ENCODE measurements around the gene VMP1.
A peak's percentile ranks its signal among the peaks of the same experiment; 100 is the strongest.
"Not testable (repeated sequence)": the region's sequence is repeated elsewhere in the genome, so short reads cannot be mapped to it uniquely, and the experiment has no call there.

VMP1 gene

DNA sequence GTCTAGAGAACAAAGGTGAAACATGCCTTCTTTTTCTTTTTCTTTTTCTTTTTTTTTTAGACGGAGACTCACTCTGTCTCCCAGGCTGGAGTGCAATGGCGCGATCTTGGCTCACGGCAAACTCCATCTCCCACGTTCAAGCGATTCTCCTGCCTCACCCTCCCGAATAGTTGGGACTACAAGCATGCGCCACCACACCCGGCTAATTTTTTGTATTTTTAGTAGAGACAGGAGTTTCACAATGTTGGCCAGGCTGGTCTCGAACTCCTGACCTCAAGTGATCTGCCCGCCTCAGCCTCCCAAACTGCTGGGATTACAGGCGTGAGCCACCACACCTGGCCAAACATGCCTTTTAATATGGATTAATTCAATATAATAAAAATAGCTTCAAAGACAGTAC, 47.6 kb downstream of the VMP1 start:
- DNase-seq (ENCODE audit: low read depth) = not testable (repeated sequence)

DNA sequence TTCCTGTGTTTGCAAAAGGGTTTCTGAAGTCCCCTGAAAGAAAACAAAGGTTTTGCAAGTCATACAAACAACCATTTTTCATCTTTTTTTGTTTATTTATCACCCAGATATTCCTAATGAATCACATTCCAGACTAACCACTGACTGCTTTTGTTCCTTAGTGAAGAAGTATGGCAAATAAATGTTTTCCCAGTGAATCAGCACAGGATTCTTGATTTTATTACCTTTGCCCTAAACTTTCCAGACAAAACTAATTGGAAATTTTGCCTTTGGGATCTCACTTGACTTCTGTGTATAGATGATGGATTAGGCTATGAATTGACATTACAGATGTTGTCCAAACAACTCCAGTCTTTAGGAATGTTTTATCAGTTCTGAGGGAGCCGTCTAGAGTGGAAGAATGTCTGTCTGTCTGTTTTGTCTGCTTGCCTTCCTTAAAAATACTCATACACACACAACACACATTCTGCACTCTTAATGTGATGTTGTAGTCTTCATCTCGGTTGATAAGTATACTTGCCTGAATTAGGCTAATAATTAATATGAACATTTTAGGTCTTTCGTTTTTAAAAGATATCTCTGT, 48.9 kb downstream of the VMP1 start:
- peak; percentile 74 for DNase-seq (ENCODE audit: low read depth)

DNA sequence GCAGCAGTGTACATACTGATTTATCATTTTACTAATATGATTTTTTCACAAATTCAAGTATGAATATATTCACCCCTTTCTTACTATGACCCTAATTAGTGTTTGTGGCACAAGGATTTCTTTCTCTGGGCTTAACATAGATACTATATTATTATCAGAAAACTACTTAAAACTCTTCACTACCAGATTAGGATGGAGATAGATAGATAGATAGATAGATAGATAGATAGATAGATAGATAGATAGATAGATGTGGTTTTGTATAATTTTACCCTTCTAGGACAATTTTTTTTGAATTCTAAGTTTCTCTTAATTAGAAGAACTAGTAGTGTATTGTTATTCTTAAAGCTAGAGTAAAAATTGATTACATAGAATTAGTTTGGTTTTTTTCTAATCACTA, 49.6 kb downstream of the VMP1 start:
- no peak for DNase-seq (ENCODE audit: low read depth)

DNA sequence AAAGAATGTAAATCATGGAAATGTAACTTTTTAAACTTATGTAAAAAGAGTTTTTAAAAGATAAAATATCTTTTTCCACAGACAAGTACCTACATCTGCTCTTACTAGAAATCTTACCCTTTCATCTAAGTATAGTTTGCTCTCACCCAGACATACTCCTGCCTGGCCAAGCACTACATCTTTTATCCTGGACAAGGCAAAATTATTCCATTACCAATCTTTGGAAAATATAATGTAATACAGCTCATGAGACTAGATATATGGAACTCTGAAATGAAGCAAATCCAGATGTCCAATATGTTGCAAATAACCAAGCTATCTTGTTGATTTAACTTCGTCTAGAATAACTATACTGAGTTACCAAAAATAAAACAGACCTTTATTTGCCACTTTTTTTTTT, 50.0 kb downstream of the VMP1 start:
- peak; percentile 30 for DNase-seq (ENCODE audit: low read depth)

DNA sequence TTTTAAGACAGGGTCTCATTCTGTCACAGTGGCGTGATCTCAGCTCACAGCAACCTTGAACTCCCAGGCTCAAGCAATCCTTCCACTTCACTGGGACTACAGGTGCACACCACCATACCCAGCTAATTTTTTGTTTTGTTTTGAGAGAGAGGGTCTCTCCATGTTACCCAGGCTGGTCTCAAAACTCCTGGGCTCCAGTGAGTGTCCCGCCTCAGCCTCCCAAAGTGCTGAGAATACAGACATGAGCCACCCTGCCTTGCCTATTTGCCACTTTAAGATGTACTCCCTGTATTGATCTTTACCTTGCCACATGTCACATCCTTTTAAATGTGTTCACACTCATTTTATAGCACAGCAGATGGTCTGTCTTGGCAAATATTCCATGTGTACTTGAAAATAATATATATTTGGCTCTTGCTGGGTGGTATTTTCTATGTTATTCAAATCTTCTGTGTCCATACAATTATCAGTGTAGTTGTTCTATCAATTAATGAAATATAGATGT, 50.5 kb downstream of the VMP1 start:
- no peak for DNase-seq (ENCODE audit: low read depth)

DNA sequence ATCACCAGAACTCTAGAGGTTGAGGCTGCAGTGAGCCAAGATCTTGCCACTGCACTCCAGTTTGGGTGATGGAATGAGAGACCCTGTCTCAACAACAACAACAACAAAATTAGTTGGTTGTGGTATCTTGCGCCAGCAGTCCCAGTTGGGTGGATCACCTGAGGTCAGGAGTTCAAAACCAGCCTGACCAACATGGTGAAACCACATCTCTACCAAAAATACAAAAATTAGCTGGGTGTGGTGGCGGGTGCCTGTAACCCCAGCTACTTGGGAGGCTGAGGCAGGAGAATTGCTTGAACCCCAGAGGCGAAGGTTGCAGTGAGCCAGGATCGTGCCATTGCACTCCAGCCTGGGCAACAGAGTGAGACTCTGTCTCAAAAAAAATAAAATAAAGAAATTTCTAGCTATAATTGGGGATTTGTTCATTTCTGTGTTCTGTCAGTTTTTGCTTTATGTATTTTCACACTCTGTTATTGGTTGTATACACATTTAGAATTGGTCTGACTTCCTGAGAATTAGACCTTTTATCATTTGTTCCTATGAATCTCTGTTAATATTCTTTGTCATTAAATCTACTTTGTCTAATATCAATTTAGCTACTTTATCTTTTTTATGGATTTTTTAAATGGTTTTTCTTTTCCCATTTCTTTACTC, 51.7 kb downstream of the VMP1 start:
- DNase-seq (ENCODE audit: low read depth) = not testable (repeated sequence)

DNA sequence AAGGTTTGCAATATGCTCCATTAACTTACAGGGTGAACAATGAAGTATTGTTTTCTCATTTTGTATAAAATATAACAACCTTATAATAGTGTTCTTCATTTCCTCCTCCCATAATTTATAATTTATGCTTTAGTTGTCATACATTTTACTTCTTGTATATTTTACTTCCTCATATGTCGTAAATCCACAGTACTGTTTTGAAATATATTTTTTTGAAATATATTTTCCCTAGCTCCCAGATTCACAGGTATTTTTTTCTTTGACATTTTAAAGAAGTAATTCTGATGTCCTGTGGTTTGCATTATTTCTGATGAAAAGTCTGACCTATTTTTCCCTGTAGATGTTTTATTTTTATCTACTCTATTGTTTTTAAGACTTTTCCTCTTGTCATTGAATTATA, 52.7 kb downstream of the VMP1 start:
- no peak for DNase-seq (ENCODE audit: low read depth)

DNA sequence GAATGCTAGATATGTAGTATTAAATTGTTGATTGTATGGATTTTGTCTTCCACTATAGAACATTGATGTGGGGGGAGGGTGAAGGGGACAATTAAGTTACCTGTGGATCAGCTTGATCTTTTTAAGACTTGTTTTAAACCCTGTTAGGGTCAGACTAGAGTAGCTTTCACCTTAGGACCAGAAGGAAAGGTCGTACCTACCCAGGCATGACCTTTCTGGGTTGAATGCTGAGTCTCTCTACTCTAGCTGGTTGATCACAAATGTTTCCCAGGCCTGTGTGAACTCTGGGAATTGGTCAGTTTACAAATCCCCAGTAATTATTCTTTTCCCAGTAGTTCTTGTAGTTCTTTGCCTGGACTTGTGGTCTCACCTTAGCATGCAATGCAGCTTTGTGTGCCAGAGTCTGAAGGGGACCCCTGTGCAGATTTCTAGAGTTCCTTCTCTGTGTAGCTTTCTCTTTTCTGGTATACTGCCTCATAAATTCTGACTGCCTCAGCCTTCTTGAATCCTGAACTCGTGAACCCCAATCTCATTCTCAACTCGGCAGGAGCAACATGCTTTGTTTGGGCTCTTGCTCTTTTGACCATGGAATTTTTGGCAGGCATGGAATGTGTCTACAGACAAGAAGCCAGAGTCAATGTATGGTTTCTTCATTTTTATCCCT, 54.1 kb downstream of the VMP1 start:
- DNase-seq (ENCODE audit: low read depth) = peak; percentile 60

DNA sequence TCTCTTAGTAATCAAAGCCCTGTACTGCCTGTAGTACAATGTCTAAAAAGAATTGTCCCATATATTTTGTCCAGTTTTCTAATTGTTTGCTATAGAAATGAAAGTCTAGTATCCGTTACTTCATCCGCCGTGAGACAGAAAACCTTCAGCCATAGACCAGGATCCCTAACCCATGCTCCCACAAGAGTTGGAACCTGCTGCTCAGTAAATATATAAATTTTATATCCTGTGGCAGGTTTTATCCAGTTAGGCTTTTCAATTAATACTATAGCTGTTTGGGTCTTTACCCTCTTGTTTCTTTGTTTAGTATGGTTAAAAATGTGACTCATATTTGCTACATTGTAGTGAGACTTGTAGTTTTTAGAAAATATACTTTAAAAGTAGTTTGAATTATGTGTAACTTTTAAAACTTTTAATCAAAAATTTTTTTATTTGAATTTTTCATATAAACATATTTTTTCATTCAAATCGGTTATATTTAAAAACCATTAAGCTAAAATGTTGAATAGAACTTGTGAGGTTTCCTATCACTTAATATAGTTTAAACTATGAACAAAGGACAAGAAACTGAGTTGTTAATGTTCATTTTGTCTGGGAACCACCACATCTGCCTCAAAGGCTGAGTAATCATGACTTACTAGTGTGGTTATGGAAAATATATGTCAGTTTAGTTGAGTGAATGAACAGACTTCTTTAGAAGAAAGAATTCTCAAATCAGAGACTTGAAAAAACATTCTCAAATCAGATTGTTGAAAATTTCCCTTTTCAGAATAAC, 54.8 kb downstream of the VMP1 start:
- DNase-seq (ENCODE audit: low read depth) = peak; percentile 43

DNA sequence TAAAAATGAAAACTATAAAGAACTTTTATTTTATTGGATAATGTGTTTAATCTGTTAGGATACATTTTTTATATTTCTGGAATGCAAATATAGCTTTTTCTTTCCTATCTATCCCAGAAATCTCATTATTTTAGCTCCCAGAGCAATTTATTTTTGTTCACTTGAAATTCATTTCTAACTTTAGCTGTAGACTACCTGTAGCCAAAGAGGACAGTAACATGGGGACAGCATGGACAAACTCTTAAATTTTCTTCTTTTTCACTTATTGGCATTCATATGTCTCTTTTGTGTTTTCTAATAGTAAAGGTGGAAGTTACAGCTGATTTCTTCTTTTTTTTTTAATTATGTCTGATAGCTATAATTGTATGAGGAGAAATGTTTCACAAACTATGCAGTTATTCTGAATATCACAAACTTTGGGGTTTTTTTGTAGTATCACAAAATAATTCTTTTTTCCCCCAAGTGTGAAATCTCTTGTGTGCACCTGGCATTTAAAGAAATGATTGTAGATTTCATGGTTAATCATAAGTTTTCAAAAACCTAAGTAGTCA, 55.4 kb downstream of the VMP1 start:
- no peak for DNase-seq (ENCODE audit: low read depth)

DNA sequence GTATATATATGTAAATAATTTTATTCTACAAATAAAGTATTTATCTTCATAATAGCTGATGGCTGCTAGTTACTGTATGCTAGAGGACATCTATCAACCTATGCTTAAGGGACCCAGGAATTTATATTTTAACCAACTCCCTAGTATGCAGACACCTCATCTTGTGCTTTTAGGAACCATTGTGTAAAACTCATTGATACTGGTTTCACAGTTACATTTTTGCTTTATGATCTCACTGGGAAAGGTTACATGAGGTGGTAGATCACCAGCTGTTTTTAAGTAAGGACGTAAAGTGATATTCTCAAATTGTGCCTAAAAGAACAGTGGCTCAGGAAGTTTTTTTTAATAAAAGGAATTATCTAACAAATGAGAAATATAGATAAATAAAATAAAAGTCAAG, 56.4 kb downstream of the VMP1 start:
- peak; percentile 81 for DNase-seq (ENCODE audit: low read depth)

DNA sequence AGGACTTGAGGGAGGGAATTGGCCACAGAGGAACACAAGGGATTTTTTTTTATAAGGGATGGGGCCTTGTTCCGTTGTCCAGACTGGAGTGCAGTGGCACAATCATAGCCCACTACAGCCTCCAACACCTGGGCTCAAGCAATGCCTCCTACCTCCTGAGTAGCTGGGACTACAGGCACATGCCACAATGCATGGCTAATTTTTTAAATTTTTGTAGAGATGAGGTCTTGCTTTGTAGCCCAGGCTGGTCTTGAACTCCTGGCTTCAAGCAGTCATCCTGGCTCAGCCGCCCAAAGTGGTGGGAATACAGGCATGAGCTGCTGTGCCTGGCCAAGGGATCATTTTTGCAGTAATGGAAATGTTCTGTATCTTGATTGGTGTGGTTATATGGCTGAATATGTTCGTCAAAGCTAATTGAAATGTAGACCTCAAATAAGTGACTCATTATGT, 56.9 kb downstream of the VMP1 start:
- DNase-seq (ENCODE audit: low read depth) = no peak

DNA sequence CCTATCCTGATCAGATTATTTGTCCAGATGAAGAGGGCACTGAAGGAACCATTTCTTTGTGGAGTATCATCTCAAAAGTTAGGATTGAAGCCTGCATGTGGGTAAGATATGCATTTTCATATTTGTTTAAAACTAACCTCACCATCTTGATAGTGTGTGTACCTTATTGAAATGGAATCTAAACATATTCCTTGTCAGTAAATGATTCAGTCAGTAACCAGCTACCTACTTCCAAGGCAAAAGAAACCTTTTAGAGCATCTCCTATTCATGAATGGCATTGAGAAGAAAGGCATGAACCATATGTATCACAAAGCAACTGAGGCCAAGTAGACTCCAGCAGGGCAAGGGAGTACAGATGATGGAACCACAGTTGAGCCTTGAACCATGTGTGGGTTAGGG, 57.6 kb downstream of the VMP1 start:
- DNase-seq (ENCODE audit: low read depth) = no peak

DNA sequence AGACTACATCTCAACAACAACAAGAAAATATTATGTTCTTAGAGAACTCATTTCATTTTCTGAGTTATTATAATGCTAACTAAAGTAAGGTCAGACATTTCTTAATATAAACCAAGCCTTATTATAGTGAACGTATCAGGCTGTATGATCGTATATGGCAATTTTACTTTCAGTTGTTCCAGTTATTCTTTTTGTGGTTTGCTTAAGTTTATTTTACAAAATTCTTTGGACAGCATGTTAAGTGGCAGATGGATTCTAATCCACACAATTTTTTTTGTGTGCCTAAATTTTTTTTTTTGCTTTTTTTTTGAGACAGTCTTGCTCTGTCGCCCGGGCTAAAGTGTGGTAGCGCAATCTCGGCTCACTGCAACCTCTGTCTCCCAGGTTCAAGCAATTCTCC, 59.0 kb downstream of the VMP1 start:
- peak; percentile 59 for DNase-seq (ENCODE audit: low read depth)

DNA sequence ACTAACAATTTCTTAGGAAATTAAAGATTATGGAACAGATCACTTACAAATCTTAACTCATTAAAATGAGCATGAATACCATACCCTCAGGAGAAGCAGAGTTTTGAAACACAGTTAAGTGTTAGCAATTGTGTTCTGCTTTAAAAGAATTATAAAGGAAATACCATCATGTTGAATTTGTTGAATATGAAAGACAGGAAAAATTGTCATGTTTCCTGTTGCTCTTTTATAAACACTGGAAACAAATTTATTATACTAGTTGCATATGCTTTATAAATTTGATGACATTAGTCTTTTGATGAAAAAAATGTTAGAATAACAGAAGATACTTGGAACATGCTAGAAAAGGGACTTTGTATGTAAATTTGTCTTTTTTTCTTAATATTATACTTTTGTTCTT, 59.7 kb downstream of the VMP1 start:
- no peak for DNase-seq (ENCODE audit: low read depth)

DNA sequence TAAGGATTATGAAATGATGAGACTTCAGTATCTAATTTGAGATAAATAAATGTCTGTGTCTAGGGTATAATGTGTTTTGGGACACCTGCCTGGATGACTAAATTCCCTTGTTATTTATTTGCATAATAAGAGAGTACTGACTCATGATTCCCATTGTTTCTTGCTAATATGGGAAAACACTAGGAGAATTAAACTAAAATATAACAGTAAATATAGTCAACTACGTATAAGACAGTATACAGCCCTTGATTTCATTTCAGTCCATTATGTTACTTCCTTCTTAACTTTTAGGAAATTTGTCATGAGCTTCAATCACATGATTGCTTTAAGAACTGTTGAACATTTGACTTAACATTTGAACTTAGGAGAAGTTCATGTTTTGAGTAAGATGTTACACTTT, 62.4 kb downstream of the VMP1 start:
- DNase-seq (ENCODE audit: low read depth) = no peak

DNA sequence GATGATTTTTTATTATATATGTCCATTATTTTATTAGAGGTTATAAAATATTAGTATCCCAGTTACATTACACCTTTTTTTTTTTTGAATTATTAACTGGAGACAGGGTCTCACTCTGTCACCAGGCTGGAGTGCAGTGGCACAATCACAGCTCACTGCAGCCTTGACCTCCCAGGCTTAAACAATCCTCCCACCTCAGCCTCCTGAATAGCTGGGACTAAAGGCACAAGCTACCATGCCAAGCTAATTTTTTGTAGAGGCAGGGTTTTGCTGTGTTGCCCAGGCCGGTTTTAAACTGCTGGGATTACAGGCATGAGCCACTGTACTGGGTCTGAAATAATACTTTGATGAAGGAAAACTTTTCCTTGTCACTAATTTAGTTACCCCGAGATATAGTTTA, 63.6 kb downstream of the VMP1 start:
- DNase-seq (ENCODE audit: low read depth) = no peak

DNA sequence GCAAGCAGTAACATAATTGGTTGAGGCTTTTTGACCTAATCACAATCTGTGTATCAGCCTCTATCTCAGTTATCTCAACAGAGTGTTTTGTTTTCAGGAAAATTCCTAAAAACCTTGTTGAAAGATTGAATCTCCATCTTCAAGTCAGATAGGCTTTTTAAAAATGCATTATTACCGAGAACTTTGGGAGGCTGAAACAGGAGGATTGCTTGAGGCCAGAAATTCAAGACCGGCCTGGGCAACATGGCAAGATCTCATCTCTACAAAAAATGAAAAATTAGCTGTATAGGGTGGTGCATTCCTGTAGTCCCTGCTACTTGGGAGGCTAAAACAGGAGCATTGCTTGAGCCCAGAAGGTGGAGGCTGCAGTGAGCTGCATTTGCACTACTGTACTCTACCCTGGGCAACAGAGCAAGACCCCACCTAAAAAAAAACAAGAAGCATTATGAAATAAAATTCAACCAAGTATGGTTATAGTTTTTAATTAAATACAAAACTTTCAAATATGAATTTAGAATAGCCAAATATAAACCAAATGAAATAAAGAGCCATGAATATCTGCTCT, 68.4 kb downstream of the VMP1 start:
- no peak for DNase-seq (ENCODE audit: low read depth)

DNA sequence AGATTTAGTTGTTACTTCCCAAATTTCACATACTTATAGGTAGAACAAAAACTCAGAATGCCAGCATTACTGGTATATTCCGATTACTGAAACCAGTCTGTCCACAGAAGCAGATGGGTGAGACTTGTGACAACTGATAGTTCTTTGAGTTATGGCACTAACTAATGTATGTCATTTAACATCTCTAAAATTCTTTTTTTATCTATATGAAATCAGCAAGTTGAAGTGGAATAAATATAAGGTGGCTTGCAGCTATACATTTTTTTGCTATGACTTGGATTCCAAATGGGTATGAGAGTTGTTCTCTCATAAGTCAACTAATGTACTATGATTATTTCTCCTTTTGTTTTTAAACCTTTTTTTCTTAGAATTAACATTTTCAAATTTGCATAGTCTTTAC, 69.1 kb downstream of the VMP1 start:
- DNase-seq (ENCODE audit: low read depth) = no peak

DNA sequence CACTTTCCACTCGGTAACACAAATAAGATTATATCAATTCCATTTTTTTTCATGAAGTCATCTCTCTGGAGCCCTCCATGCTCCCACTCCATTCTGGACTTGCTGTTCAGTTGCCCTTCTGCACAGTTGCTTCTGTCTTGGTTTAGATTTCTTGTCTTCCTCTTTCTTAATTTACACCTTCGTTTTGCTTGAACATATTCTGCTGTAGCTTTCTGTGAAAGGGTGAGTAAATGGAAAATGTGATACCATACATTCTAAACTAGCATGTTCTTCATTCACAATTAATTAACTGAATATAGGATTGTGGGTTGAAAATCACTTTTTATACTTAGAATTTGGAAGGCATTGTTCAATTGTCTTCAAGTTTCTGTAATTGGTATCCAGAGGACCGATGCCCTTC, 69.6 kb downstream of the VMP1 start:
- no peak for DNase-seq (ENCODE audit: low read depth)

DNA sequence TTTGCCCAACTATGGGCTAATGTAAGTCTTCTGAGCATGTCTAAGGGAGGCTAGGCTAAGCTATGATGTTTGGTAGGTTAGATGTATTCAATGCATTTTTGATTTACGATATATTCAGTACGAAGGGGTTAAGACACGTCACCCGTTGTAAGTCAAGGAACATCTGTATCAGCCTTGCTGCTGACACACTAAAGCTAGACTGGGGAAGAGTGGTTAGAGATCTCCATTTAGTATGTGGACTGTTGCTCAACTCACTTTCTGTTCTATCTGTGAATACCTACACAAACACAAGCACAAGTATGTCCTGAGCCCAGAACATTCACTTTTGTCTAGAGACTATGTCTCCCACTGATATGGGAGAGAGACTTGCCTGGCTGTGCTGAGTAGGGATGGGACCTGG, 71.5 kb downstream of the VMP1 start:
- DNase-seq (ENCODE audit: low read depth) = no peak

DNA sequence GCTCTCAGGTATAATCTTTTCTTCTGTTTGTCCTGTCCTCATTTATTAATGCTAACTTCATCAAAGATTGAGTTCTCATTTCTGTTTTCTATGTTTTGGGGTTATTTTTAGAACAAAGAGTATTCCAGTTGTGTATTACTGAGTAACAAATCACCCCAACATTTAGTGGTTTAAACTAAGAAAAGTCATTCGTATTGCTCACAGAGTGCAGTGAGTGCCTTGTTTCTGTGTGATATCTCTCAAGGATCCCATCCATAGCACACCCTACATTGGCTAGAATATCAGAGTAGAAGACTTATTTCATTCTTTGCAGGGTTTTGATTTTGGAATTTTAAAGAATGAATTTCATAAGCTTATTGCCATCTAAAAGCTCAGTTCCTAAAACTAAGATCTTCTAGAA, 72.1 kb downstream of the VMP1 start:
- no peak for DNase-seq (ENCODE audit: low read depth)
